H9 (cell line): ENCODE measurements around the gene RAD51AP2. TPM values are rescaled to one million over a fixed set of nuclear protein-coding genes. Genes with fewer than 3 reads are reported as not detected.

Experiments
- DNase-seq: peaks from one replicate; pipeline ENCODE4 v3.0.0-alpha.2; 2017
- H2AFZ ChIP-seq: one replicate; pipeline ENCODE4 v1.6.1; 2013; ENCODE audit warnings: mild to moderate bottlenecking, low read length, control low read depth, moderate library complexity
- H2AK5ac ChIP-seq: 2 replicates; pipeline ENCODE4 v1.6.1; 2013; ENCODE audit warnings: low read length, control low read depth, mixed read lengths; ENCODE audit not compliant: insufficient read length
- H2BK120ac ChIP-seq: one replicate; pipeline ENCODE4 v1.6.1; 2013; ENCODE audit warnings: low read depth, mild to moderate bottlenecking, low read length, control low read depth, inconsistent platforms; ENCODE audit not compliant: poor library complexity, severe bottlenecking
- H2BK12ac ChIP-seq: 2 replicates; pipeline ENCODE4 v1.6.1; 2013; ENCODE audit warnings: low read length, control low read depth, mixed read lengths, low read depth; ENCODE audit not compliant: insufficient read length
- H2BK15ac ChIP-seq: 2 replicates; pipeline ENCODE4 v1.6.1; 2013; ENCODE audit warnings: low read depth, low read length, control low read depth
- H2BK20ac ChIP-seq: one replicate; pipeline ENCODE4 v1.6.1; 2013; ENCODE audit warnings: low read depth, mild to moderate bottlenecking, low read length, control low read depth, inconsistent platforms; ENCODE audit not compliant: poor library complexity, severe bottlenecking
- H2BK5ac ChIP-seq: 2 replicates; pipeline ENCODE4 v1.6.1; 2013; ENCODE audit warnings: low read length, control low read depth, mixed read lengths; ENCODE audit not compliant: insufficient read length
- H3K14ac ChIP-seq: 2 replicates; pipeline ENCODE4 v1.6.1; 2013; ENCODE audit warnings: low read length, control low read depth; ENCODE audit not compliant: insufficient read depth
- H3K18ac ChIP-seq: 2 replicates; pipeline ENCODE4 v1.6.1; 2013; ENCODE audit warnings: low read depth, mild to moderate bottlenecking, mixed read lengths, low read length, control low read depth; ENCODE audit not compliant: insufficient read length
- H3K23ac ChIP-seq: 2 replicates; pipeline ENCODE4 v1.6.1; 2013; ENCODE audit warnings: low read length, control low read depth, mixed read lengths, low read depth; ENCODE audit not compliant: insufficient read length
- H3K23me2 ChIP-seq: 2 replicates; pipeline ENCODE4 v1.6.1; 2013; ENCODE audit warnings: low read depth, mild to moderate bottlenecking, mixed read lengths, low read length, control low read depth; ENCODE audit not compliant: insufficient read length, poor library complexity, severe bottlenecking
- H3K27ac ChIP-seq: 2 replicates; pipeline ENCODE4 v1.5.1; 2013; ENCODE audit warnings: low read length, control low read depth, mixed read lengths, low read depth; ENCODE audit not compliant: insufficient read length
- H3K27me3 ChIP-seq: 2 replicates; pipeline ENCODE4 v1.6.1; 2013; ENCODE audit warnings: low read length, control low read depth, inconsistent platforms; ENCODE audit not compliant: insufficient read depth
- H3K4ac ChIP-seq: 2 replicates; pipeline ENCODE4 v1.6.1; 2013; ENCODE audit warnings: low read depth, mild to moderate bottlenecking, control low read depth, inconsistent platforms, low read length, moderate library complexity
- H3K4me1 ChIP-seq: 2 replicates; pipeline ENCODE4 v1.6.1; 2013; ENCODE audit warnings: low read length, control low read depth, inconsistent platforms; ENCODE audit not compliant: insufficient read depth
- H3K4me2 ChIP-seq: 2 replicates; pipeline ENCODE4 v1.6.1; 2013; ENCODE audit warnings: low read length, control low read depth, mixed read lengths; ENCODE audit not compliant: insufficient read length, insufficient read depth
- H3K56ac ChIP-seq: 2 replicates; pipeline ENCODE4 v1.6.1; 2013; ENCODE audit warnings: low read depth, mild to moderate bottlenecking, mixed read lengths, low read length, control low read depth; ENCODE audit not compliant: insufficient read length
- H3K79me1 ChIP-seq: 2 replicates; pipeline ENCODE4 v1.6.1; 2013; ENCODE audit warnings: low read depth, mild to moderate bottlenecking, moderate library complexity, low read length, control low read depth, inconsistent platforms; ENCODE audit not compliant: insufficient read depth, poor library complexity, severe bottlenecking
- H3K79me2 ChIP-seq: 2 replicates; pipeline ENCODE4 v1.6.1; 2013; ENCODE audit warnings: low read length, control low read depth, inconsistent platforms; ENCODE audit not compliant: insufficient read depth
- H3K9ac ChIP-seq: 2 replicates; pipeline ENCODE4 v1.6.1; 2013; ENCODE audit warnings: low read length, control low read depth, mixed read lengths; ENCODE audit not compliant: insufficient read length; ENCODE audit errors: extremely low read depth
- H3K9me3 ChIP-seq: one replicate; pipeline ENCODE4 v1.6.1; 2013; ENCODE audit warnings: low read depth, low read length, inconsistent platforms; ENCODE audit not compliant: control insufficient read depth
- H3T11ph ChIP-seq: one replicate; pipeline ENCODE4 v1.6.1; 2013; ENCODE audit warnings: mild to moderate bottlenecking, low read length, control low read depth, inconsistent platforms
- H4K20me1 ChIP-seq: one replicate; pipeline ENCODE4 v1.6.1; 2013; ENCODE audit not compliant: control insufficient read depth, insufficient read length, insufficient read depth
- H4K5ac ChIP-seq: 2 replicates; pipeline ENCODE4 v1.6.1; 2013; ENCODE audit warnings: low read depth, mild to moderate bottlenecking, mixed read lengths, low read length, control low read depth; ENCODE audit not compliant: insufficient read length
- H4K8ac ChIP-seq: replicated peaks from 2 replicates; pipeline ENCODE4 v1.6.1; 2013; ENCODE audit warnings: low read length, control low read depth, mixed read lengths, low read depth; ENCODE audit not compliant: insufficient read length
- H4K91ac ChIP-seq: 2 replicates; pipeline ENCODE4 v1.6.1; 2013; ENCODE audit warnings: low read depth, mild to moderate bottlenecking, moderate library complexity, mixed read lengths, low read length, control low read depth; ENCODE audit not compliant: insufficient read length
- H3K27ac Mint-ChIP-seq, 3 experiments: 2 replicates in 2 of 3; 3 replicates in 1 of 3; pipeline ENCODE4 v1.8.0; 2020 to 2021; ENCODE audit warnings: mixed read lengths in 3 of 3, mild to moderate bottlenecking in 1 of 3, moderate library complexity in 1 of 3
- H3K27me3 Mint-ChIP-seq: 2 replicates; pipeline ENCODE4 v1.8.0; 2021; ENCODE audit warnings: low read depth, mild to moderate bottlenecking, moderate library complexity, mixed read lengths
- H3K36me3 Mint-ChIP-seq, 3 experiments: 2 replicates in 2 of 3; 3 replicates in 1 of 3; pipeline ENCODE4 v1.8.0; 2020 to 2021; ENCODE audit warnings: low read depth in 3 of 3, mixed read lengths in 3 of 3; ENCODE audit not compliant: insufficient read depth in 1 of 3
- H3K4me1 Mint-ChIP-seq, 2 experiments: 2 replicates each; pipeline ENCODE4 v1.8.0; 2020; ENCODE audit warnings: mixed read lengths in 2 of 2
- H3K4me3 Mint-ChIP-seq, 2 experiments: 2 replicates in 1 of 2; 3 replicates in 1 of 2; pipeline ENCODE4 v1.8.0; 2020 to 2021; ENCODE audit warnings: mild to moderate bottlenecking in 2 of 2, mixed read lengths in 2 of 2, moderate library complexity in 1 of 2
- H3K9me3 Mint-ChIP-seq, 2 experiments: 2 replicates in 1 of 2; 3 replicates in 1 of 2; pipeline ENCODE4 v1.8.0; 2020; ENCODE audit warnings: mild to moderate bottlenecking in 2 of 2, mixed read lengths in 2 of 2, moderate library complexity in 1 of 2
- CTCF ChIP-seq: fragments of 200-600 bp; sonication (generic); conservative IDR thresholded peaks from 3 replicates; pipeline ENCODE4 v1.8.0; 2021; ENCODE audit warnings: antibody characterized with exemption, mild to moderate bottlenecking
- WGBS: extraction: QIAGEN DNeasy Blood & Tissue Kit; methylation state at CpG from one replicate; pipeline ENCODE4 v1.1.7; 2013; ENCODE audit warnings: missing lambda C conversion rate, low lambda C conversion rate, mixed read lengths; ENCODE audit not compliant: insufficient read length; ENCODE audit errors: extremely low coverage; 5-methylcytosine and 5-hydroxymethylcytosine counted together
- total RNA-seq: library from RNA; stranded (reverse); gene quantifications from 2 replicates; pipeline ENCODE4 v1.2.1, GENCODE V29; 2021

Gene RAD51AP2
- total RNA-seq, 1 experiment from 2014 or later, result 0.07 TPM

GRCh38 chr2:17497718-17498117 is 20.5 kb downstream of the RAD51AP2 start:
- TF ChIP-seq CTCF, result no peak
- no peak overlapping the region for H3K4ac ChIP-seq
- no peak overlapping the region for H3K9ac ChIP-seq
- no peak overlapping the region for H2BK5ac ChIP-seq
- no peak overlapping the region for H3K23ac ChIP-seq
- Mint-ChIP-seq H3K27me3 (no peaks in the 10 kb centered on the region), H3K9me3 (no peaks in the 10 kb centered on the region), H3K27ac (no peak overlapping the region), H3K4me1 (no peaks in the 10 kb centered on the region), H3K4me3 (no peak overlapping the region), H3K36me3 (no peaks in the 10 kb centered on the region)
- no peak overlapping the region for H2BK20ac ChIP-seq
- no peaks in the 10 kb centered on the region for H3K4me1 ChIP-seq
- H2BK120ac ChIP-seq, result no peak overlapping the region
- H3K23me2 ChIP-seq, result no peaks in the 10 kb centered on the region
- H2BK15ac ChIP-seq, result no peak overlapping the region
- H3K4me2 ChIP-seq, result no peak overlapping the region
- no peak overlapping the region for H2AFZ ChIP-seq
- WGBS, result no CpG with 5 or more reads among the region's 1 CpG
- no peak overlapping the region for H3K14ac ChIP-seq
- DNase-seq, result no peak
- H4K8ac ChIP-seq, result no peak overlapping the region
- H3K27me3 ChIP-seq, result no peaks in the 10 kb centered on the region
- H4K20me1 ChIP-seq, result no peaks in the 10 kb centered on the region
- no peak overlapping the region for H2AK5ac ChIP-seq
- H3K18ac ChIP-seq, result no peak overlapping the region
- H3K9me3 ChIP-seq, result no peaks in the 10 kb centered on the region
- no peak overlapping the region for H3K56ac ChIP-seq
- H3K79me2 ChIP-seq, result no peaks in the 10 kb centered on the region
- H3K79me1 ChIP-seq, result no peaks in the 10 kb centered on the region
- no peak overlapping the region for H2BK12ac ChIP-seq
- H3T11ph ChIP-seq, result no peak overlapping the region
- H3K27ac ChIP-seq, result no peak overlapping the region
- H4K5ac ChIP-seq, result no peak overlapping the region
- H4K91ac ChIP-seq, result no peak overlapping the region
